ENCODE measurements around the gene OR10J1.

Gene OR10J1

DNA sequence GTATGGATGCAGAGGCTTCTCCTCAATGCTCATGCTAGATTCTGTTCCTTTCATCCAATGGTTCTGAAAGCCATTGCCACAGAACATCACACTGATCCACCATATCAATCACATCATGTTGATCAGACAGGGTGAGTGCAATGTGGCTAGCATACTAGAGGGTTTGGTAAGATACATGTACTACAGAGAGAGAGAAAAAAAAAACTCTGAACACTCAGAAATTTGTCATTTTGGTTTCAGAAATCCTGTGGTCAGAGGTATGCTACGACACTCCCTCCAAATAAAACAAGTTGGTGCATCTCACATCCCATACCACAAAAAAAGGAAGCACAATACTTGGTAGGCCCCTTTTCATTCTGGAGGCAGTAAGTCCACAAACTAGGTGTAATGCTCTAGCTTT lies 35.4 kb downstream of the OR10J1 start:
- H3K4me3 ChIP-seq (ENCODE audit: low read length): no peak overlapping the region
- TF ChIP-seq, protein P1, sequence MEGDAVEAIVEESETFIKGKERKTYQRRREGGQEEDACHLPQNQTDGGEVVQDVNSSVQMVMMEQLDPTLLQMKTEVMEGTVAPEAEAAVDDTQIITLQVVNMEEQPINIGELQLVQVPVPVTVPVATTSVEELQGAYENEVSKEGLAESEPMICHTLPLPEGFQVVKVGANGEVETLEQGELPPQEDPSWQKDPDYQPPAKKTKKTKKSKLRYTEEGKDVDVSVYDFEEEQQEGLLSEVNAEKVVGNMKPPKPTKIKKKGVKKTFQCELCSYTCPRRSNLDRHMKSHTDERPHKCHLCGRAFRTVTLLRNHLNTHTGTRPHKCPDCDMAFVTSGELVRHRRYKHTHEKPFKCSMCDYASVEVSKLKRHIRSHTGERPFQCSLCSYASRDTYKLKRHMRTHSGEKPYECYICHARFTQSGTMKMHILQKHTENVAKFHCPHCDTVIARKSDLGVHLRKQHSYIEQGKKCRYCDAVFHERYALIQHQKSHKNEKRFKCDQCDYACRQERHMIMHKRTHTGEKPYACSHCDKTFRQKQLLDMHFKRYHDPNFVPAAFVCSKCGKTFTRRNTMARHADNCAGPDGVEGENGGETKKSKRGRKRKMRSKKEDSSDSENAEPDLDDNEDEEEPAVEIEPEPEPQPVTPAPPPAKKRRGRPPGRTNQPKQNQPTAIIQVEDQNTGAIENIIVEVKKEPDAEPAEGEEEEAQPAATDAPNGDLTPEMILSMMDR (conservative IDR thresholded peaks at IDR 0.05; ENCODE audit: low read depth, low read length): no peak
- no peak for DNase-seq (ENCODE audit: low read depth)

DNA sequence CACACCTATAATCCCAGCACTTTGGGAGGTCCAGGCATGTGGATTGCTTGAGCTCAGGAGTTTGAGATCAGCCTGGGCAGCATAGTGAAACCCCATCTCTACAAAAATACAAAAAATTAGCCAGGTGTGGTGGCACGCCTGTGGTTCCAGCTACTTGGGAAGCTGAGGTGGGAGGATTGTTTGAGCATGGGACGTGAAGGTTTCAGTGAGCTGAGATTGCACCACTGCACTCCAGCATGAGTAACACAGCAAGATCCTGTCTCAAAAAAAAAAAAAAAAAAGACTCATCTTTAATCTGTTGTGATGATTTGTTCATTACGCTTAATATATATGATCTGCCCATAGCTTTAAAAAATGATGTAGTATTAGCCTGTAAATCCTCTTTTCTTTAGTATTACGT lies 44.0 kb downstream of the OR10J1 start:
- TF ChIP-seq, protein P1 (conservative IDR thresholded peaks at IDR 0.05; ENCODE audit: low read depth, low read length): no peak
- no peak overlapping the region for H3K4me3 ChIP-seq (ENCODE audit: low read length)
- no peak for DNase-seq (ENCODE audit: low read depth)
